Measurements from ENCODE around the gene ZNF438. TPM values are rescaled to one million over a fixed set of nuclear protein-coding genes. Genes with fewer than 3 reads are reported as not detected.

Gene ZNF438
- total RNA-seq, 4 donors from 2014 or later = 17.6 to 34.8 (median 23.6) TPM

DNA sequence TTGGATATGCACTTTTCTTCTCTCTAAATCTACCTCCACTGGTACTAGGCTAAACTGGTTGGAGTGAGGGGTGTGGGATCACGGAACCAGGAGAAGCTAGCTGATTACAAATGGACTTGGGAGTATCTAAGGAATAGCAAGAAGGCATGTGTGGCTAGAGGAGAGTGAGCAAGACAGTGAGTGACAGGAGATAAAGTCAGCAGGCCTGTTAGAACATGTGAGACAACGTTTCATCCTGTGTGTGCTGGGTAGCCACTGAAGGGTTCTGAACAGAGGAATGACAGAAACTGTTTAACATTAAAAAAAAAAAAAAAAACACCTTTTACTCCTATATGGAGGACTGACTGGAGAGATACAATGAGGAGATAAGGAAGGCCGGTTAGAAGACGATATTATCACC, 51.7 kb downstream of the ZNF438 start:
- TF ChIP-seq, protein P1, sequence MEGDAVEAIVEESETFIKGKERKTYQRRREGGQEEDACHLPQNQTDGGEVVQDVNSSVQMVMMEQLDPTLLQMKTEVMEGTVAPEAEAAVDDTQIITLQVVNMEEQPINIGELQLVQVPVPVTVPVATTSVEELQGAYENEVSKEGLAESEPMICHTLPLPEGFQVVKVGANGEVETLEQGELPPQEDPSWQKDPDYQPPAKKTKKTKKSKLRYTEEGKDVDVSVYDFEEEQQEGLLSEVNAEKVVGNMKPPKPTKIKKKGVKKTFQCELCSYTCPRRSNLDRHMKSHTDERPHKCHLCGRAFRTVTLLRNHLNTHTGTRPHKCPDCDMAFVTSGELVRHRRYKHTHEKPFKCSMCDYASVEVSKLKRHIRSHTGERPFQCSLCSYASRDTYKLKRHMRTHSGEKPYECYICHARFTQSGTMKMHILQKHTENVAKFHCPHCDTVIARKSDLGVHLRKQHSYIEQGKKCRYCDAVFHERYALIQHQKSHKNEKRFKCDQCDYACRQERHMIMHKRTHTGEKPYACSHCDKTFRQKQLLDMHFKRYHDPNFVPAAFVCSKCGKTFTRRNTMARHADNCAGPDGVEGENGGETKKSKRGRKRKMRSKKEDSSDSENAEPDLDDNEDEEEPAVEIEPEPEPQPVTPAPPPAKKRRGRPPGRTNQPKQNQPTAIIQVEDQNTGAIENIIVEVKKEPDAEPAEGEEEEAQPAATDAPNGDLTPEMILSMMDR (IDR thresholded peaks at IDR 0.05; ENCODE audit: low read depth) = no peak

DNA sequence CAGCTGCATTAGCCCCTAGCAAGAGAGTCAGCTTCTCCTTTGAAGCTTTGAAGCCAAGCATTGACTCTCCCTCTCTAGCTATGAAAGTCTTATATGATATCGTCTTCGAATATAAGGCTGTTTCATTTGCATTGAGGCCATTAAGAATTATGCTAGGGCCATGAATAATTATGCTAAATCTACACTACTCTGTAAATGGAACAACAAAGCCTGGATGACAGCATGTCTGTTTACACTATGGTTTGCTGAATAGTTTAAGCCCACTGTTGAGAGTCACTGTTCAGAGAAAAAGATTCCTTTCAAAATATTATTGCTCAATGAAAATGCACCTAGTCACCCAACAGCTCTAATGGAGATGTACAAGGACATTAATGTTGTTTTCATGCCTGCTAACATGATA, 52.8 kb downstream of the ZNF438 start:
- TF ChIP-seq, protein P1 (IDR thresholded peaks at IDR 0.05; ENCODE audit: low read depth) = no peak

DNA sequence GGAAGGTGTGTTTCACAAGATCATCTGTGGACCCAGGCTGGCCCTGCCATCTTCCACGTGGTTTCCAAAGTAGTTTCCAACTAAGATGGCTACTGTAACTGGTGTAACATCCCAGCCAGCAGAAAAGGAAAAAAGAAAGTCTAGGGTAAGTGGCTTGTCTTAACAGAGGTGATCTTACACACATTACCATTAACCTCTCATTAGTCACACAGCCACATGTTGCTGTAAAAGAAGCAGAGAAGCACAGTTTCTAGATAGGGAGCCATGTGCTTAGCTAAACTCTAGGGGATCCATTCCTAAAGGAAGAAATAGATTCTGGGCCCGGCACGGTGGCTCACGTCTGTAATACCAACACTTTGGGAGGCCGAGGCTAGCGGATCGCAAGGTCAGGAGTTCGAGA, 54.3 kb downstream of the ZNF438 start:
- TF ChIP-seq, protein P1 (IDR thresholded peaks at IDR 0.05; ENCODE audit: low read depth) = no peak

DNA sequence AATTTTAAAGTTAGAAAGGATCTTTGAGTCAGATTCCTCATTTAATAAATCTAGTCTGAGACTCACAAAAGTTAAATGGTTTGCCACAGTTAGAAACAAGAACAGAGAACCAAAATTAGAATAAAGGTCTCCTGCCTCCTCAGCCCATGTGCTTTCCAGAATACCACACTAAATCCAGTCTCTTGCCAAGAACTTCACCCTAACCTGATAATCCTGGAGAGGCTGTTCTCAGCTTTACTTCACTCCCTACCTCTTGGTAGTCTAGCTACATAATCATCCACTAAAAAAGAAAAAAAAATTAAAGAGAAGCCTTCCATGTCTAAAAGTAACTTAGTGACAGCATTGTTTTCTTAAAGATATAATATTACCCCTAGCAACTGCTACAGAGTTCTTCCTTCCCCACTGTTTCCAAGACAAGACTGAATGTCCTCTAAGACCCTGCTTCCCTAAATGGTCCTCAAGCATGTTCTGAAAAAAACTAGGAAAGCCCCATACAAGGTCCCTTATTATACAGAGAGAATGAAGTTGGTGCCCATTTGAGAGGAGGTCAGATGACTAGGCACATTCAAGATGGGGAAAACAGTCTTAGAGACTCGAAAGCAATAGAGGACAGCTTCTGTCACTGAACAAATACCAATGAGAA, 56.8 kb downstream of the ZNF438 start:
- TF ChIP-seq, protein P1 (IDR thresholded peaks at IDR 0.05; ENCODE audit: low read depth) = no peak

DNA sequence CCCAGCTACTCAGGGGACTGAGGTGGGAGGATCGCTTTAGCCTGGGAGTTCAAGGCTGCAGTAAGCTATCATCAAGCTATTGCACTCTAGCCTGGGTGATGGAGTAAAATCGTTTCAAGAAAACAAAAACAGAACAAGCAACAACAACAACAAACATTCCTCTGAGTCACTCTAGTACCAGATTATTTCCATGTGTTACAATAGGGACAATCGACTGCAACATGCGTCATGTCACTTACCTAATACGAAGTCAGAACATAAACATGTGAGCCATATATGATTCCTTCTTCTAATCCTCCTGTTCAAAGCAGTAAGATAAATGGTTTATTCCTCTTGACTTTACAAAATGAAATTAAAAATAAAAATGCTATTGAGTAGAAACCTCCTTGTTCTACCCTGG, 57.3 kb downstream of the ZNF438 start:
- TF ChIP-seq, protein P1 (IDR thresholded peaks at IDR 0.05; ENCODE audit: low read depth) = no peak

DNA sequence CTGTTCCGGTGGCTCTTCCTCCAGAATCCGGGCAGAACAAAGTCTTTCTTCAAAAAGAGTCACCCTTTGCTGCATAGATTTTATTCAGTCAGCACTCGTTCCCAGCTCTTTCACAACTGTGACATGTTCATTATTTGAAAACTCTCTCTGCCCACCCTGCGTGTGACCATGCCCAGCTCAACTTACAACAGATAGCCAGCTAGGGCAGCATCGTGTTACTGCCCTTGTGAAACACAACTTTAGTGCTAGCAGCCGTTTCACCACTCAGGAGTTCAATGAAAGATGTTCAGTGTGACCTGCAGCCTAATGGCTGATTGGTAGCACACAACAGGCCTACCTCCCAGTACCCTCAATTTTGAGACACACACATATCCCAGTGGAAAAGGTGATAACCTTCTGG, 57.9 kb downstream of the ZNF438 start:
- TF ChIP-seq, protein P1 (IDR thresholded peaks at IDR 0.05; ENCODE audit: low read depth) = no peak

DNA sequence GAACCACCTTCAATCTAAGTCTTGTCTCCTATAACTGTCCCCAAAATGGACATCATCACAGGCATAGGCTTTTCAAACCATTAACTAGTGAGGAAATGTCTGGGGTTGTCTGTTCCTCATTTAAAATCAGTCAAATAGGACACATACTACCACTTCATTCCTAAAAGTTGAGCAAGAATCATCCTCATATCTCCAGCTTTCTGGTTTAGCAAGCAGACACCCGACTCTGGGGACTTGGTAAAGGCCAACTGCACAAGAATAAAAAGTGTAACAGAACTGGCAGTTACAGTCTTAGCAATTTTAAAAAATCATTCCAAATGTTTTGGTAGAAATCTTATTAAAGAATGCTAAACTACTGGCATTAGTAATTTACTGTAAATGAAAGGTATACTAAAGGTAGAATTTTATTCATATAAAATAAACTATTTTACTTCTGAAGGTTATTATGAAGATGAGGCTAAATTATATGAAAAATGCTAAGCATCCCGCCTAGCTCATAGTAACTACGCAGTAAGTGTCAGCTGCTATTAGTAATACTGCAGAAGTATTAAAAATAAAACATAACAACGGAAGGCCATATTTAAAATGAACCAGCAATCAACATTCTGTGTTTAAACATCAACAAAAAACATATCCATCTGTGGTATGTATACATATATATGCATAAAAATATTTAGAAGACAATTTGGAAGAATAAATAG, 60.8 kb downstream of the ZNF438 start:
- TF ChIP-seq, protein P1 (IDR thresholded peaks at IDR 0.05; ENCODE audit: low read depth) = no peak
